ENCODE measurements around the gene XPO6. TPM values are rescaled to one million over a fixed set of nuclear protein-coding genes. Genes with fewer than 3 reads are reported as not detected.

XPO6 gene
- total RNA-seq, 1 experiment from 2014 or later = 124 TPM

DNA sequence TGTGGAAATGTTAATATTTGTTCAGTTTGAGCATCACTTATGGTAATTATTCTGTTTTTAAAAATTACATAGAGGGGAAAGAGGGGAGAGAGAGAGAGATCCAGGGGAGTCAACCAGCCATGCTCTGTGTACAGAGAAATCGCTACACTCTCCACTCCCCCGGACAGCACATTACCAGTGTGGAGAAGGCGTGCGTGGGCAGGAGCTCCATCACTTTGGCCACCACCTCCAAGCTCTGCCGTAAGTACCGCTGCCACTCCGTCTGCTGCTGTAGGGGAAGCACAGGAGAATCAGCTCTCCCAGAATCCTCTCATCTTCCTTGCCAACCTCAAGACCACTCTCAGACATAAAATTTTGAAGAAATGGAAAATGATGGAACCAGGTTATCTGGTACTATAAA is 78.1 kb downstream of the XPO6 start:
- H3K4me2 ChIP-seq (ENCODE audit: insufficient read depth, insufficient read length, low read length) = no peak overlapping the region
- H2AFZ ChIP-seq (ENCODE audit: low read length) = no peak overlapping the region
- H3K9ac ChIP-seq (ENCODE audit: extremely low read depth, insufficient read length, low read length) = no peak overlapping the region
- no peak overlapping the region for H2BK120ac ChIP-seq (ENCODE audit: low read depth, low read length, poor library complexity, severe bottlenecking)
- no peaks in the 10 kb centered on the region for H3K79me2 ChIP-seq (ENCODE audit: insufficient read depth, low read length)
- no peak overlapping the region for H2AK5ac ChIP-seq (ENCODE audit: insufficient read length, low read length)
- H3K79me1 ChIP-seq (ENCODE audit: insufficient read depth, low read depth, low read length, poor library complexity, severe bottlenecking) = no peaks in the 10 kb centered on the region
- H3K9me3 ChIP-seq (ENCODE audit: control insufficient read depth, low read depth, low read length) = no peaks in the 10 kb centered on the region
- Mint-ChIP-seq H3K9me3 (no peaks in the 10 kb centered on the region), H3K36me3 (ENCODE audit: insufficient read depth in 1 of 3, low read depth in 3 of 3) (peaks cover 28 to 80% (median 67%) of the 10 kb centered on the region in 3 experiments; a peak in 6 of 7 replicates), H3K27ac (no peak overlapping the region), H3K4me3 (no peak overlapping the region), H3K27me3 (ENCODE audit: low read depth) (no peaks in the 10 kb centered on the region), H3K4me1 (peaks cover 0 to 6% of the 10 kb centered on the region in 2 experiments; a peak in 2 of 4 replicates)
- H4K20me1 ChIP-seq (ENCODE audit: control insufficient read depth, insufficient read depth, insufficient read length) = no peaks in the 10 kb centered on the region
- H4K91ac ChIP-seq (ENCODE audit: insufficient read length, low read depth, low read length) = no peak overlapping the region
- no peaks in the 10 kb centered on the region for H3K27me3 ChIP-seq (ENCODE audit: insufficient read depth, low read length)
- no peaks in the 10 kb centered on the region for H3K23me2 ChIP-seq (ENCODE audit: insufficient read length, low read depth, low read length, poor library complexity, severe bottlenecking)
- DNase-seq = no peak
- H3K14ac ChIP-seq (ENCODE audit: insufficient read depth, low read length) = no peak overlapping the region
- no peak overlapping the region for H2BK5ac ChIP-seq (ENCODE audit: insufficient read length, low read length)
- H3K56ac ChIP-seq (ENCODE audit: insufficient read length, low read depth, low read length) = no peak overlapping the region
- H2BK15ac ChIP-seq (ENCODE audit: low read depth, low read length) = no peak overlapping the region
- no peak overlapping the region for H2BK20ac ChIP-seq (ENCODE audit: low read depth, low read length, poor library complexity, severe bottlenecking)
- H2BK12ac ChIP-seq (ENCODE audit: insufficient read length, low read depth, low read length) = no peak overlapping the region
- no peak overlapping the region for H3K18ac ChIP-seq (ENCODE audit: insufficient read length, low read depth, low read length)
- no peaks in the 10 kb centered on the region for H3K4me1 ChIP-seq (ENCODE audit: insufficient read depth, low read length)
- no peak overlapping the region for H4K8ac ChIP-seq (replicated peaks; ENCODE audit: insufficient read length, low read depth, low read length)
- WGBS (ENCODE audit: extremely low coverage, insufficient read length, low lambda C conversion rate) = no CpG with 5 or more reads among the region's 7 CpGs
- TF ChIP-seq, protein P1, sequence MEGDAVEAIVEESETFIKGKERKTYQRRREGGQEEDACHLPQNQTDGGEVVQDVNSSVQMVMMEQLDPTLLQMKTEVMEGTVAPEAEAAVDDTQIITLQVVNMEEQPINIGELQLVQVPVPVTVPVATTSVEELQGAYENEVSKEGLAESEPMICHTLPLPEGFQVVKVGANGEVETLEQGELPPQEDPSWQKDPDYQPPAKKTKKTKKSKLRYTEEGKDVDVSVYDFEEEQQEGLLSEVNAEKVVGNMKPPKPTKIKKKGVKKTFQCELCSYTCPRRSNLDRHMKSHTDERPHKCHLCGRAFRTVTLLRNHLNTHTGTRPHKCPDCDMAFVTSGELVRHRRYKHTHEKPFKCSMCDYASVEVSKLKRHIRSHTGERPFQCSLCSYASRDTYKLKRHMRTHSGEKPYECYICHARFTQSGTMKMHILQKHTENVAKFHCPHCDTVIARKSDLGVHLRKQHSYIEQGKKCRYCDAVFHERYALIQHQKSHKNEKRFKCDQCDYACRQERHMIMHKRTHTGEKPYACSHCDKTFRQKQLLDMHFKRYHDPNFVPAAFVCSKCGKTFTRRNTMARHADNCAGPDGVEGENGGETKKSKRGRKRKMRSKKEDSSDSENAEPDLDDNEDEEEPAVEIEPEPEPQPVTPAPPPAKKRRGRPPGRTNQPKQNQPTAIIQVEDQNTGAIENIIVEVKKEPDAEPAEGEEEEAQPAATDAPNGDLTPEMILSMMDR (conservative IDR thresholded peaks at IDR 0.05) = no peak
- H4K5ac ChIP-seq (ENCODE audit: insufficient read length, low read depth, low read length) = no peak overlapping the region
- H3K4ac ChIP-seq (ENCODE audit: low read depth, low read length) = no peak overlapping the region
- no peak overlapping the region for H3T11ph ChIP-seq (ENCODE audit: low read length)
- no peak overlapping the region for H3K23ac ChIP-seq (ENCODE audit: insufficient read length, low read depth, low read length)
- H3K27ac ChIP-seq (ENCODE audit: insufficient read length, low read depth, low read length) = no peak overlapping the region

Data from H9 (cell line).